HG02571 (cell line): Measurements from ENCODE around the gene PAXIP1.
A peak's percentile ranks its signal among the peaks of the same experiment; 100 is the strongest.
"Not testable (repeated sequence)": the region's sequence is repeated elsewhere in the genome, so short reads cannot be mapped to it uniquely, and the experiment has no call there.

Experiments
- ATAC-seq: cut with Tn5 transposase; IDR thresholded peaks from one replicate; pipeline ENCODE4 v1.9.1; 2021; ENCODE audit warnings: mild to moderate bottlenecking, moderate library complexity; ENCODE audit not compliant: unreplicated experiment

Gene PAXIP1

GRCh38 chr7:155003092-155003375 lies at the start of gene PAXIP1:
TSS of gene PAXIP1 (minus strand) at chr7:155003124. CDS start at chr7:155002929, 195 bp downstream.
- peak; percentile 61 for ATAC-seq

- no peak for ATAC-seq
Observed at GRCh38 chr7:155051355-155051754, 48.4 kb upstream of the PAXIP1 start.

- ATAC-seq, result no peak
Observed at GRCh38 chr7:155048006-155048405, 45.1 kb upstream of the PAXIP1 start.

GRCh38 chr7:155043756-155044155 lies 40.8 kb upstream of the PAXIP1 start:
- ATAC-seq, result no peak

GRCh38 chr7:155038335-155038734 lies 35.4 kb upstream of the PAXIP1 start:
- ATAC-seq, result no peak

- ATAC-seq, result not testable (repeated sequence)
Observed at GRCh38 chr7:155034495-155034894, 31.6 kb upstream of the PAXIP1 start.

GRCh38 chr7:155032978-155033377 lies 30.1 kb upstream of the PAXIP1 start:
- no peak for ATAC-seq

GRCh38 chr7:155027879-155028278 lies 25.0 kb upstream of the PAXIP1 start:
- no peak for ATAC-seq

- ATAC-seq, result no peak
Observed at GRCh38 chr7:155021699-155022145, 18.8 kb upstream of the PAXIP1 start.

GRCh38 chr7:155020996-155021395 lies 18.1 kb upstream of the PAXIP1 start:
- no peak for ATAC-seq

- ATAC-seq, result no peak
Observed at GRCh38 chr7:155017834-155018233, 14.9 kb upstream of the PAXIP1 start.

GRCh38 chr7:155011086-155011485 lies 8.2 kb upstream of the PAXIP1 start:
- no peak for ATAC-seq

- ATAC-seq, result no peak
Observed at GRCh38 chr7:155009570-155010157, 6.7 kb upstream of the PAXIP1 start.

- no peak for ATAC-seq
Observed at GRCh38 chr7:155007947-155008346, 5.0 kb upstream of the PAXIP1 start.

GRCh38 chr7:155003376-155004214 lies 671 bp upstream of the PAXIP1 start:
- ATAC-seq, result peak; percentile 63

- peak; percentile 32 for ATAC-seq
Observed at GRCh38 chr7:155002411-155003091, 373 bp downstream of the PAXIP1 start.

- ATAC-seq, result peak; percentile 11
Observed at GRCh38 chr7:155001756-155002410, 1.0 kb downstream of the PAXIP1 start.

GRCh38 chr7:155000795-155001194 lies 2.1 kb downstream of the PAXIP1 start:
- ATAC-seq, result no peak

GRCh38 chr7:154998481-154998880 lies 4.4 kb downstream of the PAXIP1 start:
- ATAC-seq, result no peak

- no peak for ATAC-seq
Observed at GRCh38 chr7:154997840-154998370, 5.0 kb downstream of the PAXIP1 start.

- ATAC-seq, result no peak
Observed at GRCh38 chr7:154996756-154997155, 6.2 kb downstream of the PAXIP1 start.
